ENCODE results near the gene NDFIP1. TPM values are rescaled to one million over a fixed set of nuclear protein-coding genes. Genes with fewer than 3 reads are reported as not detected.

NDFIP1 gene
- polyA plus RNA-seq, 1 donor (not counting 4 experiments of a cell fraction or from before 2014, with no cell fraction given): 38.2 TPM

DNA sequence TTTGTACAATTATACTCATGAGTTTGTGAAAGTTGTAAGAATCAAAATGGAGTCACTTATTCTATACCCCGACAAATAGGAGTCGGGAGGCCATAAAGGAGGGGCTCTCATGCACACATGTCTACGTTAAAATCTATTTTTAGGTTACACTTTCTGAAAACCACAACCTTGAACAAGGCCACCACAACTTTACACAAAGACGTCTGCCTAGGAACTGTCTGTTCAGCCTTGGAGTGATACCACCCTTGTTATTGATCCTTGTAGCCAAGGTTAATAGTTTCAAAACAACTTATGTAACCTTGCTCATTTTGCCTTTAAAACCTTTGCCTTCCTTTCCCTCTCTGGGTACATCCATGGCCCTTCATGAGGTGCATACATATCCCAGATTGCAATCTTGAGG, 4.1 kb upstream of the NDFIP1 start:
- FAIRE-seq (no peak), DNase-seq (ENCODE audit: low read depth, low spot score) (no peak)
- no peaks in the 10 kb centered on the region for H4K20me1 ChIP-seq (ENCODE audit: control insufficient read depth, extremely low read depth, insufficient read depth, low read length)
- no peaks in the 10 kb centered on the region for H3K9me3 ChIP-seq (ENCODE audit: control insufficient read depth, low read depth, low read length)
- H3K27ac ChIP-seq (ENCODE audit: control insufficient read depth, insufficient read depth, low read length): no peak overlapping the region
- no peak overlapping the region for H3K4me2 ChIP-seq (ENCODE audit: control insufficient read depth, extremely low read depth, insufficient read depth, low read depth, low read length)
- no peak overlapping the region for H3K4me3 ChIP-seq (ENCODE audit: control insufficient read depth in 2 of 3, extremely low read depth in 1 of 3, insufficient read depth in 2 of 3, low read depth in 1 of 3, low read length in 3 of 3)
- no peaks in the 10 kb centered on the region for H3K36me3 ChIP-seq (ENCODE audit: control insufficient read depth in 2 of 2, extremely low read depth in 1 of 2, insufficient read depth in 2 of 2, low read length in 2 of 2)
- H3K79me2 ChIP-seq (ENCODE audit: control insufficient read depth, insufficient read depth, low read length): peaks cover 4% of the 10 kb centered on the region
- H3K9ac ChIP-seq (ENCODE audit: control insufficient read depth, extremely low read depth, insufficient read depth, low read length): no peak overlapping the region
- H2AFZ ChIP-seq (ENCODE audit: control insufficient read depth, low read length): no peak overlapping the region
- dilution Hi-C loops (cut with MboI; ENCODE audit: extremely low pct_ligation_motif_present, low sequenced_read_pairs): no loop called here
- H3K27me3 ChIP-seq (ENCODE audit: control insufficient read depth, extremely low read depth, insufficient read depth, low read length): no peaks in the 10 kb centered on the region
- H3K9me1 ChIP-seq (ENCODE audit: control insufficient read depth, extremely low read depth, insufficient read depth, low read length): no peaks in the 10 kb centered on the region
- TF ChIP-seq EZH2 (IDR thresholded peaks at IDR 0.05; ENCODE audit: low read length): no peak
- TF ChIP-seq, protein P1, sequence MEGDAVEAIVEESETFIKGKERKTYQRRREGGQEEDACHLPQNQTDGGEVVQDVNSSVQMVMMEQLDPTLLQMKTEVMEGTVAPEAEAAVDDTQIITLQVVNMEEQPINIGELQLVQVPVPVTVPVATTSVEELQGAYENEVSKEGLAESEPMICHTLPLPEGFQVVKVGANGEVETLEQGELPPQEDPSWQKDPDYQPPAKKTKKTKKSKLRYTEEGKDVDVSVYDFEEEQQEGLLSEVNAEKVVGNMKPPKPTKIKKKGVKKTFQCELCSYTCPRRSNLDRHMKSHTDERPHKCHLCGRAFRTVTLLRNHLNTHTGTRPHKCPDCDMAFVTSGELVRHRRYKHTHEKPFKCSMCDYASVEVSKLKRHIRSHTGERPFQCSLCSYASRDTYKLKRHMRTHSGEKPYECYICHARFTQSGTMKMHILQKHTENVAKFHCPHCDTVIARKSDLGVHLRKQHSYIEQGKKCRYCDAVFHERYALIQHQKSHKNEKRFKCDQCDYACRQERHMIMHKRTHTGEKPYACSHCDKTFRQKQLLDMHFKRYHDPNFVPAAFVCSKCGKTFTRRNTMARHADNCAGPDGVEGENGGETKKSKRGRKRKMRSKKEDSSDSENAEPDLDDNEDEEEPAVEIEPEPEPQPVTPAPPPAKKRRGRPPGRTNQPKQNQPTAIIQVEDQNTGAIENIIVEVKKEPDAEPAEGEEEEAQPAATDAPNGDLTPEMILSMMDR (optimal IDR thresholded peaks at IDR 0.05 in 1 of 3, IDR thresholded peaks at IDR 0.05 in 1 of 3, conservative IDR thresholded peaks at IDR 0.05 in 1 of 3; ENCODE audit: extremely low read depth in 1 of 3, insufficient read depth in 2 of 3, low read length in 3 of 3): no peak
- H3K4me1 ChIP-seq (ENCODE audit: control insufficient read depth, extremely low read depth, insufficient read depth, low read length): no peaks in the 10 kb centered on the region

DNA sequence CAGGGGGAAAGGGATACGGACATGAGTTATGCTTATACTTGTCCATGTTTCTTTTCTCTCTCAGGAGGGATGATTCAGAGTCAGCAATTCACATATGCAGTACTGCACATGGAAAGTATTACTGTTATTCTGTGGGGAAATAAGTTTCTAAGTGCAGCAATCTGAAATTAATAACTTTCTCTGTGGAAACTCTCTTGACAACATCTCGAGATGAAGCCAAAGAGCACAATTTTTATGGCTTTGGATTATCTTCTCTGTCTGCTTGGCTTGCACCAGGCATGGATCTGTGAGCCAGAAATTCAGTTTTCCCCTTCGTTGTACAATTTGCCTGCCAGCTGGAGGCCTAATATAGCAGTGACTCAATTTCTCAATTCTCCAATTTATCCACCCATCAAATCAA, 2.5 kb upstream of the NDFIP1 start:
- Histone ChIP-seq H3K79me2 (ENCODE audit: control insufficient read depth, insufficient read depth, low read length) (peaks cover 20% of the 10 kb centered on the region), H3K4me2 (ENCODE audit: control insufficient read depth, extremely low read depth, insufficient read depth, low read depth, low read length) (no peak overlapping the region), H3K4me1 (ENCODE audit: control insufficient read depth, extremely low read depth, insufficient read depth, low read length) (peaks cover 11% of the 10 kb centered on the region), H3K36me3 (ENCODE audit: control insufficient read depth in 2 of 2, extremely low read depth in 1 of 2, insufficient read depth in 2 of 2, low read length in 2 of 2) (no peaks in the 10 kb centered on the region), H3K9me1 (ENCODE audit: control insufficient read depth, extremely low read depth, insufficient read depth, low read length) (no peaks in the 10 kb centered on the region), H3K9ac (ENCODE audit: control insufficient read depth, extremely low read depth, insufficient read depth, low read length) (no peak overlapping the region), H3K9me3 (ENCODE audit: control insufficient read depth, low read depth, low read length) (no peaks in the 10 kb centered on the region), H3K27me3 (ENCODE audit: control insufficient read depth, extremely low read depth, insufficient read depth, low read length) (no peaks in the 10 kb centered on the region), H3K4me3 (ENCODE audit: control insufficient read depth in 2 of 3, extremely low read depth in 1 of 3, insufficient read depth in 2 of 3, low read depth in 1 of 3, low read length in 3 of 3) (no peak overlapping the region), H3K27ac (ENCODE audit: control insufficient read depth, insufficient read depth, low read length) (no peak overlapping the region), H4K20me1 (ENCODE audit: control insufficient read depth, extremely low read depth, insufficient read depth, low read length) (no peaks in the 10 kb centered on the region), H2AFZ (ENCODE audit: control insufficient read depth, low read length) (no peak overlapping the region)
- FAIRE-seq (no peak), DNase-seq (ENCODE audit: low read depth, low spot score) (no peak)
- dilution Hi-C loops (cut with MboI; ENCODE audit: extremely low pct_ligation_motif_present, low sequenced_read_pairs): no loop called here
- no peak for TF ChIP-seq EZH2 (IDR thresholded peaks at IDR 0.05; ENCODE audit: low read length)
- TF ChIP-seq, protein P1 (optimal IDR thresholded peaks at IDR 0.05 in 1 of 3, IDR thresholded peaks at IDR 0.05 in 1 of 3, conservative IDR thresholded peaks at IDR 0.05 in 1 of 3; ENCODE audit: extremely low read depth in 1 of 3, insufficient read depth in 2 of 3, low read length in 3 of 3): no peak
